NCI-H2171 (cell line): ENCODE results near the gene ZNF521.

Experiments
- DNase-seq: peaks from one replicate; lab custom pipeline; 2025; lab: John Stamatoyannopoulos, UW

The ZNF521 gene

DNA sequence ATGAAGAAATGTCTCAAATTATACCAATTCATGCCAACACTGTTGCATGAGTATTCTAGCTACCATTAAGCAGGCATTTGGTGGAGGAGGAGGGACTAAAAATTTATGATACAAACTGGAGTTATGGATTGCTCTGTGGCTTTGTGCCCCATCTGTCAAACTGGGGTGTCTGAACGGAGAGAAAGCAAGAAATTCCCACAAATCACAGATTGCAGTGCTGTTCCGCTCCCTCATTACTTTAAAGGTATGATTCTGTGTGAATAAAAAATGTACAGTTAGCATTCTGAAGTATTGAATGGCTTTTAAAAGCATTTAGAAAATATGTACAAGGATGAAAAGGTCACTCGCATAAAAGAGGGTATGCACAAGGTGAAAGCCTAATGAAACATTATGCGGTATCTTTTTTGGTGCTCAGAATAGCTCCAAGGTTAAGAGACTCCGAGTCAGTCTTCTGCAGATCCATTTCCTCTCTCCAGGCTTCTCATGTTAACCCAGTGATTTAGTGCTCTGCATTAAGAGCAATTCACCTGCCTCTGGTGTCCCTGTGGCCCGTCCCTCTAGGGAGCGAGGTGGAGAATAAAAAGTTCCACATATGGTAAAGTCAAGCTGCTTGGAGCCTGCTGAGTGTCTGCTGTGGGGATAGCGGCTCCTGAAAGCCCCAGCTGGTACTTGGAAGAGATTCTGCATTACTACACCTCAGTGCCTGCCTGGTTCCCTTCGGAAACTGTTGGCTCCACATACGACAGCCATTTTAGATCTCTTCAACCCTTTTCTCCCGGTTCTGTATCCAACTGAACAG, 184.2 kb downstream of the ZNF521 start:
- DNase-seq, result peak; percentile 91

DNA sequence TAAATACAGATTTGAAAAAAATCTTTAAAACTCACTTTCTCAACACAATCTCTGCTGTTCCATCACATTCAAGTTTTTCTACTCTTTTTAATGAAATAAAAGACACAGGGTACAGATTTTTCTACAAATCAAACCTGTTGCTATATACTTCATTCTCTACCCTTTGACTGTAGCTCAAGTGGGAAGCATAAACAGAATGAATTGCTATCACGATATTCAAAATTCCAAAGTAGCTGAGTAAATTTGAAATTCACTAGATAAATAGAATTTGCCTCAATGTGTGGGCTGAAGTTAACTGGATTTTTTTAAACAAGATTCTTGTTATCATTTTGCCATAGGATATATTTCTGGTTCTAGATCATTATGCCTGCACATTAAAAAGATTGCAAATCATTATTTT, 185.9 kb downstream of the ZNF521 start:
- no peak for DNase-seq

DNA sequence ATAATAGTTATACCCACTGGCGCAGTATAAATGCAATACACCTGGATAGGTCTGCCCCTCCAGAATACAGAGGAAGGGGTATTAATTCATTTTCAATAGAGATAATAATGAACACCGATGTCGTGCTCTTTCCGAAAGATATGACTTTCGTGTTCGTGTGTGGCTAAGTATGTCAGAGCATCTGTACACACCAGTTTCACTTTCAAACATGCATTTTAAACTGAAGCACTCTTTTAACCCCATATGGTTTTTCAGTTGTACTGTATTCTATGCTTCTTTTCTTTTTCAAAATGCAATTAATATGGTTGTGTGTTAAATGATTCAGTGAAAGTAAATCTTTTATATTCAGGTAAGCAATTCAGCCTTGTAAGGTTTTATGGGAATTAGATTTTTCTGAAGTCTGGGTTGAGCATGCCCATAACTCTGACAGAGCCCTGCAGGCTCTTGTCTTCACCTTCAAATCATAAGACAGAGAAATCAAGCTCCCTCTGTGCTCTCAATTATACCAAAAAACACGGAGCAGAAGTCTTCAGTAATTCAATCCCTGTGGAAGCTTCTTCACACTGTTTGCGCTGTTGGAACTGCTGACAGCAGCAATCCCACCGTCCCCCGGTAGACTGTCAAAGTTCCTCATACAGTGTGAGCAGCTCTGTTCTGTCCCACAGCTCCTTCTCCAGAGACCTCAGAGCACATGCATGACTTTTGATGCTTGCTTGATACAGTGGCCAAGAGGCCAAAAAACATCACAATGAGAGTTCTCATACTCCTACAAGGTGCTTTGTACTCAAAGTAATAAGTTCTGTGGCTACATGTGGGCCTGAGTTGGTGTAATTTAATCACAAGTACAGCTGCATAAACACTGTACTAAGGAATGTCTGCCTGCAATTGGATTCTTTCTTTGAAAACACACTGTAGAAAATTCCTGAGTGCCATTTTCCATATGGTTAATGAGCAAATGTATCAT, 186.8 kb downstream of the ZNF521 start:
- no peak for DNase-seq

DNA sequence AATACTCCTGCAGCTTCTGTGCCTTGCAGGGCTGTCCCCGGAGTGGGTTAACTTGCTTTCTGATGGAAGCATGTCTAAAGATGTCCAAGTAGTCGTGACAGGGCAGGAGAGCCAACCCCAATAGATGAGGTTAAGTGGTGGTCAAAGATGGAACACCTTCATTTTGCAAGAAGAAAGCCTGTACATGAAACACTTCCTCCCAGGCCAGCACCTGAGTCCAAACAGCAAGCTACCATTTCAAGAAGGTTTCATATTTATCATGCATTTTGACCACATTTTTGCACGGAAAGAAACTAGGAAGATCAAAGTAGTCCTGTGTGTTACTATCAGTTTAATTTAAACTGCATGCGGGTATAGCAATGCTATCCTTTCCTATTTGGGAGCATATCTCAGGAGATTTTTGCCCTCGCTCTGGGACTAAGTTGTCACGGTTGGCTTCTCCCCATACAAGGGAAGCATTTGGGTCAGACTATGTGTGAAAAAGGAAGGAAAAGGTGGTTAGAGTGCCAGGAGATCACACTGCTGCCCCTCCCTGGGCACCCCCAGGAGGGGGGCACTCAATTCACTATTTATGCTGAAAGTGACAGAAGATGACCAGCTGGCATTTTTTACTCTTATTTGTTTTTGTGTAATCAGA, 187.6 kb downstream of the ZNF521 start:
- no peak for DNase-seq

DNA sequence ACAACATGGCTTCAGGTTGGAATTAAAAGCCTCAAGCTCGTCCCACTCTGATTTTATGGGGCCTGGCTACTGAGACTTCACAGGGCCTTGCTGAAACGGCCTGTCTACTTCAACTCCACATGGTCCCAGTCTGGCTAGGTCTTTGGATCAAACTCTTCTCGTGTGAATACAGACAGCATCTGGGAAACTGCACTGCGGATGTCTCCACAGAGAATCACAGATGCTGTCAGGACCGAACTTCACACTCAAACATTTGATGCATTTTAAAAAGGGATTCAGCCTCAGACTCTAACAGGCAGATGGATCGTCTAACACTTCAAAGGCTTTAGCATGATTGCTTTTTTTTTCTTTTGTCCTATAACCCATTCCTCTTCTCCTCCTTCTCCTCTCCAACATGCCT, 198.5 kb downstream of the ZNF521 start:
- DNase-seq, result no peak

DNA sequence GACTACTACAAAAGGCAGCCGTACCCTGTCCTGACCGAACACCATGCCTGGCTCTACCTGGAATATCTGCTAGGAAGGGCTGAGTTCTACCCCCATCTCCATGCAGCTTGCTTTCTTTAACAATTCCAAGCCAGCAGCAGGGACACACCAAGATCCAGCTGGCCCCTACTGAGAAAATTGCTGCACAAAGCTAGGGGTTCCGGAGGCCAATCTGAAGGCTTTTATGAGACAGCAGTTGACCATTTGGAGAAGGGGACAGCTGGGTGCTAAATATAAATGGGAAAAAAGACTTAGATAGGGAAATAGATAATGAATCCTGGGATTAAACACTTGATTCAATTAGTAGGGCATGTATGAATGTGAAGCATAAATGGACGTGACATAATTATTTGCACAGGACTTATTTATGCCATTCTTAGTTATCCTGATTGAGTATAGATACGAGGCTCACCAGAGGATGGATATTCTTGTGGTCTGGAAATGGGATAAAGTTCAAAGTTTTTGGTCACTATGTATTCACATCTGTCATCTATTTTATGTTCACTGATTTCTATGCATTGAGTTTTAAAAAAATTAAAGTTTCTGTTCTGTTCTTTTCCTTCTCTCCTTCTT, 204.0 kb downstream of the ZNF521 start:
- no peak for DNase-seq

DNA sequence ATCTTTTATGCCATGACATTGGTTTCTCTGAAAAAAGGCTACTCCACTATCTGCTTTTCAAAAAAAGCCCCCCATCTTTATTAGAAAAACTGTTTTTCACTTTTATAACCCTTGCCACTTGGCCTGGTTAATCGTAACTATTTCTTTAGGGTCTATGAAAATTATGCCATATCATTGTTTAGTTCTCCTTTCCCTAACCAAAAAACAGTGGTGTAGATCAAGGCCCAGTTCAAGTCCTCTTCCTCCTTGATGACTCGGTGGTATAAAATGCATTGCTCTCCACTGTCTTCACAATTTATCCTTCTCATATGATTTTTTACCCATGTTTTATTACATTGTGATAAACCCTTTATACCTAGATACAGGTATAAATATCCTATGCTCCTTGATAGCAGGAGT, 205.5 kb downstream of the ZNF521 start:
- no peak for DNase-seq

DNA sequence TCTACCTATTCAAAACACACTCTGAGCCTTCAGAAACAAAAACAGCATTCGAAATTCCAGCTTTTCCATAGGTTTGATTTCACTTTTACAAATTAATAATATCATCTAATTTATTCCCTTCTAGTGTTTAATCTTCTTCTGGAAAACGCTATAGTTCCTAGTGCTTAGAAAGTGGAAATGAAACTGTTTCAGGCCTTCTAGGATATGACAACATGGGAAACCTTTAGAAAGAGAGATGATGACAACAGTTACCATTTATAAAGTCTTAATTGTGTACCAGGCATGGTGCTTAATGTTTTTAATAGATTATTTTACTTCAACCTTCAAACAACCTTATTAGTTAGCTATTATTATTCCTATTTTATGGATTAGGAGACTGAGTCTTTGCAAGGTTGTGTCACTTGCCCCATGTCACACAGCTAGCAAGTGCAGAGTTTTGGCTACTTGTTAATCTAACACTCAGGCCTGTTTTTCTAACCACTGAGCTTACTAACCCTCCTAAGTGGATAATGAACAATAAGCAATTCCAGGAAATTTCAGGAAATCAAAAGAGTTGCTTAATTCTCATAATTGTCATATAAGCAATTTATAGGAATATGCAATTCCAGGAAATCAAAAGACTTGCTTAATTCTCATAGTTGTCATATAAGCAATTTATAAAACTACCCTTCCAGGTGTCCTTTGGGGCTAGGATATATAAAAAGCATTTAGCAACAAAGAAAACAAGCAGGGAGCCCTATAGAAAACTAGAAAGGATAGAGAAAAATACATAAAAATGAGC, 206.0 kb downstream of the ZNF521 start:
- DNase-seq, result no peak

DNA sequence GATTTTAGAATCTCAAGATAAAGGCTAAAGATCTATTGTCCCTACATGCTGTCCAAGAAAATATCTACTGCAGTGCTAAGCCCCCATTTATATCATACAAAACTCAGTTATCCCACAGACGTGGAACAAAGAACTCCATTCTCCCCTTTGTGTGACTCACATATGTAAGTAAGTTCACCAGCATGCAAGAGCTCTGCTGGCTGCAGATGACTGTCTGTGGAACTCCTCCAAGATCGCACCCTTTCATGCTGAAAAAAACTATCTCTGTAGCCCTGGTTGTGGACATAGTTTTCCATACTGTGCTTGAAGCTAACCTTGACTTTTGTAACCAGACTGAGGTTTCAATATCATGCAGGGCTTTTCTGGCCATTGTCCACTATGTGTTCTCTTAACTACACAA, 207.1 kb downstream of the ZNF521 start:
- no peak for DNase-seq

DNA sequence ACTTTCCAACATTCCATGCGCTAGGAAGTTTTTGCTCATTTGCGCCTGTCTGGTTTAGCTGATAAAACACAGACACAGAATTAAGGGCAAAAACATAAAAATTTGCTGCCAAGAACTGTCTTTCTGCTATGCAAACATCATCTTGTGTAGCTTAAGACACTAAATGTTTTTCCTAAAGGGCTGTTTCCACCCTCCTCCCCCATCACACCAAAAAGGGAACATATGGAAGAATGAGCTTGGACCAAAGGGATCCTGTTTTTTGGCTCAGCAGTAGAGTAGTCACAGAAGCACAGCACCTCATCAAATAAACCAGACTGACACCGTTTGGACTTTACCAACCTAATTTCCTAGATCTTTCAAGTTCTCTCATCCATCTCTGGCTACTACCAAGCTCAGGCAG, 210.1 kb downstream of the ZNF521 start:
- DNase-seq, result no peak

DNA sequence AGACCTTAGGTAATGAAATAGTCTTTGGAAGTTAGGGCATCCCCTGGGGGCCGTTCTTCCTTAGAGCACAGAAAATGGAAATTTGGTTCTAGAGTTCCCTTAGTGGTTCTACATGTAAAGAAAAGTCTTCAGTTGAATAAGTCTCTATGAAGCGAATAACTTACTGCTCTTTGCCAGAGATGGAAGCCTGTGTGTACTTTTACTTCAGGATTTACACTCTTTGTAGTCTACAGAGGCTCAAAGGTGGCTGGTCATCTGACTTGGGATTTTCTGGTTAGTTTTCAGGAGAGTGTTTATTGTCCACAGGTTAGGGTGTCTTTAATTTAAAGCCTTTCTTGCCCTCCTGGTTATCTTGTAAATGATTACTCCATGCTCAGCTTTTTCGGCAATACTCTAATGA, 210.6 kb downstream of the ZNF521 start:
- no peak for DNase-seq

DNA sequence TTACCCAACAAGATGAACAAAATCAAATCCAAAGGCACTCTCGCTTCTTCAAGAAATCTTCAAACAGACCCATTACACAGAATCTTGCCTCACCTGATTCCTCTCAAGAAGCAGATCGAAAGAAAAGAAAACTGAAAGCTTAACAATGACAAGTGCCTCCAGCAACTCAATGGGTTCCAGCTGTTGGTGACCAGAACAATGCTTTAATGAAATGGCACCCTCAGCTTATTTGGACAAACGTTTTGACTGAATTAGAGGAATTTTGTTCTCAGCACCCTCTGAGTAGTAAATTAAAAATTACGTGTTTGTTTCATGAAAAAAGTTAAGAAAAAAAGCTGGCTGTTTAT, 211.0 kb downstream of the ZNF521 start:
- DNase-seq, result no peak

DNA sequence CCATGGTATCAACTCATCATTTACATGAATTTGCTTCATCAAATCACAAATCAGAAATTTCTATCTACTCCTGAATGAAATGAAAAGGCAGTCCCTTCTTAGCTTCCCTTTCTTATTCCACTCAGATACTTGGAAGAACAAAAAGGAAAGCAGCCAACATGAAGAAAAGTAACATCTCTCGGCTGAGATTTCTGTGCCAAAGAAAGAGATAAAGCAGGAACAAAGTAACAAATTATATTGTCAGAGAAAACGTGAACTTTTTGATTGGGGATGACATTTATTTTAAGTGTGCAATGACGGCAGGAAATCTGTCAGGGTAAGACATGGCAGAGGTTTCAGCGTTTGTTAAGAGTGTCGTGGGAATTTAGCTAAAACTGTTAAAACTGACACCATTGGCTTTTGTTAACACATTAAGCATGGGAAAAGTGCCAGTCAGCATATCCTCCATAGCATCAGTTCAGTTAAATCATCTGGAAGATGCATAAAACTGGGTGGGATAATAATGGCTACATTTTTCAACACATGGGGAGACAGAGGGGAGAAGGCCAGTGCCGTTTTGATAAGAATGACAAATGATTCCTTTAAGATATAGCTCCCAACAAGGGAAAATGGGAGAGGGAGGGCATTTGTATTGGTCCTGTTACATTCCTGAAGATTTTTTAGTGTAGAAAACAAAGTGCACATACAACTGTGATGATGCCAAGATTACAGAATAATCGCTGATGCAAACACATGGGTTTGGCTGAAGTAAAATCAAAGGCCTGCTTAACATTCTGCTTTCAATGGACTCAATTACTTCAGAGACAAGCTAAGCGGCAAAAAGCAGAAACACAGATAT, 211.6 kb downstream of the ZNF521 start:
- DNase-seq, result no peak

DNA sequence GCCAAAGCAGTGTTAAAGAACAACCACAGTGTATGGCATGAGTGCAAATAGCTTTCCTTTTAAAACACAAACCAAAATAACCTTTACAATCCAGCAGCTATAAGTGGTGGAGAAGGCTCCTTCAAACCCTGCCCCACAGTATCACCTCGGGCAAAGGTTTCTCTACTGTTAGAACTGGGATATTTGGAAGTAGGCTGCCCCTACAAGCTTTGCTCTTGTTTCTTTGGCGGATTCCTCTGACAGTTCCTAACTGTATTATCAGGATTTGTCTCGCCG, 214.8 kb downstream of the ZNF521 start:
- DNase-seq, result no peak

DNA sequence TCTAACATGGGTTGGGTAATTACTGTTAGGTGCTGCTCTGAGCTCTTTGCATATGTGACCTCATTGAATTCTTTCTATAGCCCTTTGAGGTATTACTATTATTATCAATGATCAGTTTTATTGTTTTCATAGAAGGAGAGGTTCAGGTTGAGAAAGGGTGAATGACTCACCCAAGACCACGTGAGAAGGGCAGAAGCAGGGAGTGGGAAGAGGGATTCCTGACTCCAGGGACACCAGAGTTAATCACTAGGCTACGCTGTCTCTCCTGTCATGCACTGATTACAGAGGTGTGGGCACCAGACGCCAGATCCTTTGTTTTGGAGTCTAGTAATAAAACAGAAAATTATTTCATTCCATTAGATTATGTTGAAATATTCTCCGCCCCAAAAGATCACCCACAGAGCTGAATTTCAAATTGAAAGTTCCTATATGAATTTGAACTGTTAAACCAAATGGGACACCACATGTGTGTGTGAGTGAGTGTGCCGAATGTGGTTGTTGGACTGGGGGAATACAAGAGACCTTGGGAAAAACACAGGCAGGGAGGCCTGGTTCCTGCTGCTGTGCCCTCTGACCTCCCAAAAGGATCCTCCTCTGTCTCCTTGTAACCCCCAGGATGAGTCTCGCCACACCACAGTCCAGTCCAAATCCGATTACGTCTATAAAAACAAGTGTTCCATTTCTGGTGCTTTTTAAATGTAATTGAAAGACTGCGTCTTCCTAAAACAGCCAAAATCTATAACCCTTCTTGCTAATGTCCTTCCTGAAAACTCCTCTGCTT, 215.4 kb downstream of the ZNF521 start:
- DNase-seq, result no peak

DNA sequence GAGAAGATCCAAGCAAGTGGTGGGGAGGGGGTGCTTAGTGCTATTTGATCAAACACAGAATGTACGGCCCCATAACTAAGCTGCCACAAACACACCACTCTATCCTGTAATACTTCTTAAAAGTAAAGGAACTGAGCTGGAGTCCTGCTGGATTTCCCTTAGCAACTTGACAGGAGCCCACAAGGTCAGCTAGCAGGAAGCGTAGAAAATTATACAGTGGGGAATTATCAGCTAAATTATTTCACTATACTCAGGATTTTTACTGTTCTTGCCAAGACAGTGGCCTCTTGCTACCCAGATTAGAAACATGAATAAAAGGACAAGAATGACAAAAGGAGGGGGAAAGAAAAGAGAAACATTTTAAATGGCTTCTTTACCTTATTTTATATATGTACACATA, 217.1 kb downstream of the ZNF521 start:
- no peak for DNase-seq

DNA sequence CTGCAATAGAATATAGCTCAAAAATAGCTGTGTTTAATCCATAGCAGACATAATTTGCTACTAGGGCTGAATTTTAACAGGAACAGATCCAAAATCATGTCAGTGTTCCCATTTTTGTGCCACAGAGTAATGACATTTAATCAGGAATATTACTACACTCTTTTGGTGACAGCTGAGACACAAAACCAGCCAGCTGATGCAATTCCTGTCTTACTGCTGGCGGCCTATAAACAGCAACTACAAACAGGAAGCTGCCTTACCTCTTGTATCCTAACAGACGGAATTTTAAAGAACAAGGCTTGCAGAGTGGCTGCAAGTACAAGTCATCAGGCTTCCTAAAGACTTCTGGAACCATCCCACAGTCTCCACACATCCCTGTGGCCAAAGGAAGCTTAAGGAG, 218.1 kb downstream of the ZNF521 start:
- no peak for DNase-seq

DNA sequence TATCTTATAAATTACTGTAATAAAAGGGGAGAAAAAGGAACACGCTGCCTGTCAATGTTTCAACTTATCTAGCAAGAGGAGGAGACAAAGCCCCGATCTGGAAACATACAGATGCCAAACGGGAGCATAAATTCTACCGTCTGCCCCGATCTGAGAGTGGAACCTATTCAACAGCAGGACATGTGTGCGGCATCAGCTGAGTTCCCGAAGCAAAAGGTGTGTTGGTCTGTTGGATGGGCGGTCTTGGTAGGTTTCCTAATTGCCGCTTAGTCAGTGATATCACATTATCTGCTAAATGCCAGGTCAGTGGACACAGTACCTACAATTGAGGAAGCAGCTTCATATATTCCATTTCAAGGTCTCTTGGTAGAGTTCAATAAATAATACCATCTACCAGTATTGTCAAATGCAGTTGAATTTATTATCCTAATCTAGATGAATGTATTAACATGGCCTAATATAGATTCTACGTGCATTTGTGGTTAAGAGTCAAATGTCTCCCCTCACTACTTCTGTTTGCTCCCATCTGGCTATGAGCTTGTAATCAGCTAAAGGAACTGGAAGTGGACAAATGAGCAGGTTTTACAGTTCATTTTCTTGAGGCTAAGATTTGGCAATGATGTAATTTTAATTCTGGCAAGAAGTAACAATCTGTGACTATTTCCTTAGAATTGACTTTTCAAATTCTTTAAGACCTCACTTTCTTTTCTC, 219.0 kb downstream of the ZNF521 start:
- DNase-seq, result no peak

DNA sequence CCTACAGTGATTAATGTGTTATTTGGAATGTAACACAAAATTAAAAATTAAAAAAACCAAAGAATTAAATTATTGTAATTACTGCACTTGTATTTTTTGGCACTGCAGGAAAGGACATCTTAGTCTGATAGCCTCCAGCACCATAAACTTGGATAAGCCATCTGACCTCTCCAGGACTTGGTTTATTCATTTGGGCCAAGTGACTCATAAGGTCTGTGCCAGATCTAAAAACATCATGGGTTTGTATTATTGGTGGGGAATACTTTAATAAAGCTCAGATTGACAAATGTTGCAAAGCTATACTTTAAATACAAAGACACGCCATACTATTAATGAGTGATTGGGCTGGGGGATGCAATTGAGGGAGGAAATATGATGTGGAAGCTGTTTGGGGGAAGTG, 225.2 kb downstream of the ZNF521 start:
- no peak for DNase-seq

DNA sequence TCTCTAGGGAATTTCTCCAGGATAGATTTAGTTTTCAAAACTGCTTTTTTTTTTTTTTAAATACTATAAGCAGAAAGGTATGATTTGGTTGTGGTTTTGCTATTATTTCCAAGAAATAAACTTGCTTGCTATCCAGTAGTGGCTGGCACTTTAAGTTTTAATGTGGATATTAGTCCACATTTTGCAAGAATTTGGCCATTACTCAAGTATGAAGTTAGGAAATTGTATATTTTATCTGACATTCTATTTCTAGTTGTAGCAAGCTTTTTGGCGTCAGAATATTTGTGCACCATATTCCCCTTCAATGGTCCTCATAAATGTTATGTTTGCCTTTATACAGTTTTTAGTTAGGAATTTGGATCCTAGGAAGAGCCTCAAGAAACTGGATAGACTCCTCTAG, 226.3 kb downstream of the ZNF521 start:
- DNase-seq, result no peak
